Dedifferentiated amniotic fluid mesenchymal stem cell (primary cell): ENCODE results near the gene HRK.
A peak's percentile ranks its signal among the peaks of the same experiment; 100 is the strongest.

Experiments
- DNase-seq: peaks from one replicate; pipeline ENCODE4 v3.0.0-alpha.2; 2016; ENCODE audit errors: extremely low spot score

The HRK gene

GRCh38 chr12:116881325-116881876 lies at the start of gene HRK:
TSS of gene HRK (minus strand) at chr12:116881441. CDS start at chr12:116881307, 134 bp downstream.
- DNase-seq = no peak

- no peak for DNase-seq
Observed at GRCh38 chr12:116929885-116930284, 48.6 kb upstream of the HRK start.

GRCh38 chr12:116928504-116928903 lies 47.3 kb upstream of the HRK start:
- no peak for DNase-seq

GRCh38 chr12:116927244-116927940 lies 46.2 kb upstream of the HRK start:
- DNase-seq = no peak

- DNase-seq = no peak
Observed at GRCh38 chr12:116926283-116927243, 45.3 kb upstream of the HRK start.

- DNase-seq = no peak
Observed at GRCh38 chr12:116924558-116925453, 43.6 kb upstream of the HRK start.

GRCh38 chr12:116922194-116922897 lies 41.1 kb upstream of the HRK start:
- DNase-seq = no peak

- no peak for DNase-seq
Observed at GRCh38 chr12:116920939-116921338, 39.7 kb upstream of the HRK start.

GRCh38 chr12:116919706-116920485 lies 38.7 kb upstream of the HRK start:
- no peak for DNase-seq

- no peak for DNase-seq
Observed at GRCh38 chr12:116919247-116919661, 38.0 kb upstream of the HRK start.

GRCh38 chr12:116918464-116918863 lies 37.2 kb upstream of the HRK start:
- no peak for DNase-seq

- DNase-seq = peak; percentile 40
Observed at GRCh38 chr12:116916714-116917114, 35.5 kb upstream of the HRK start.

- DNase-seq = no peak
Observed at GRCh38 chr12:116916122-116916521, 34.9 kb upstream of the HRK start.

- DNase-seq = no peak
Observed at GRCh38 chr12:116915326-116915725, 34.1 kb upstream of the HRK start.

- peak; percentile 55 for DNase-seq
Observed at GRCh38 chr12:116910645-116911451, 29.6 kb upstream of the HRK start, which contains the start of gene FBXW8. TSS of gene FBXW8 (plus strand) at chr12:116910950. CDS start at chr12:116911038, 88 bp downstream.

- DNase-seq = no peak
Observed at GRCh38 chr12:116910280-116910644, 29.0 kb upstream of the HRK start.

GRCh38 chr12:116906285-116906684 lies 25.0 kb upstream of the HRK start:
- DNase-seq = no peak

- DNase-seq = no peak
Observed at GRCh38 chr12:116903818-116904217, 22.6 kb upstream of the HRK start.

GRCh38 chr12:116901612-116902011 lies 20.4 kb upstream of the HRK start:
- no peak for DNase-seq
